Endothelial cell of umbilical vein (primary cell): Measurements from ENCODE around the gene MACROH2A1. TPM values are rescaled to one million over a fixed set of nuclear protein-coding genes. Genes with fewer than 3 reads are reported as not detected.

Source experiments
- BruUV-seq: library from RNA; stranded (reverse); fragments of 400-500 nt; replicated peaks from 2 replicates; lab custom pipeline; 2021; lab: Mats Ljungman, UMichigan
- CTCF ChIA-PET: fragments of 300-600, 350-600 bp; sonication (Branson Sonifier 250); formaldehyde crosslinking; loops from one replicate; lab custom pipeline; 2021; ENCODE audit warnings: antibody characterized with exemption, inconsistent platforms; lab: Charles Lee
- POLR2A ChIA-PET: fragments of 300-600, 350-600 bp; sonication (Branson Sonifier 250); formaldehyde crosslinking; loops from one replicate; lab custom pipeline; 2021; ENCODE audit warnings: antibody characterized with exemption, inconsistent platforms; lab: Charles Lee
- DNase-seq: peaks from one replicate; pipeline ENCODE4 v3.0.0-alpha.2; 2011; ENCODE audit warnings: low read depth, low spot score
- FAIRE-seq: peaks from 2 replicates; lab custom pipeline; 2011; peaks lifted over from hg19 to GRCh38; lab: Jason Lieb, UNC
- H2AFZ ChIP-seq: 2 replicates; pipeline ENCODE4 v1.6.0; 2012; ENCODE audit warnings: low read depth, low read length, control low read depth, inconsistent platforms
- H3K27ac ChIP-seq: 2 replicates; pipeline ENCODE4 v1.5.1; 2011; ENCODE audit warnings: low read depth, mild to moderate bottlenecking, control low read depth, low read length, moderate library complexity; ENCODE audit not compliant: insufficient read depth
- H3K27me3 ChIP-seq, 2 experiments: 2 replicates each; pipeline versions ENCODE4 v1.6.0 to v1.6.1; 2011; ENCODE audit warnings: low read length in 2 of 2, mixed read lengths in 1 of 2; ENCODE audit not compliant: control insufficient read depth in 2 of 2, insufficient read depth in 2 of 2
- H3K36me3 ChIP-seq, 2 experiments: 2 replicates in 1 of 2; 3 replicates in 1 of 2; pipeline ENCODE4 v1.5.1; 2011; ENCODE audit warnings: low read length in 2 of 2, mild to moderate bottlenecking in 1 of 2, moderate library complexity in 1 of 2; ENCODE audit not compliant: control insufficient read depth in 2 of 2, insufficient read depth in 2 of 2; ENCODE audit errors: extremely low read depth in 1 of 2
- H3K4me1 ChIP-seq: 3 replicates; pipeline ENCODE4 v1.5.1; 2011; ENCODE audit warnings: mild to moderate bottlenecking, low read length; ENCODE audit not compliant: control insufficient read depth, insufficient read depth; ENCODE audit errors: extremely low read depth
- H3K4me2 ChIP-seq: 2 replicates; pipeline ENCODE4 v1.6.1; 2011; ENCODE audit warnings: low read length, control low read depth, mixed read lengths; ENCODE audit not compliant: insufficient read depth
- H3K4me3 ChIP-seq, 3 experiments: fragments of 200-600 bp in 1 of 3; sonication (generic), shearing (Covaris generic) in 1 of 3; replicated peaks in 1 of 3; 2 replicates each; pipeline ENCODE4 v1.5.1; 2011 to 2016; ENCODE audit warnings: control low read depth in 3 of 3, low read length in 3 of 3, mild to moderate bottlenecking in 2 of 3, inconsistent platforms in 1 of 3, low read depth in 1 of 3, moderate library complexity in 1 of 3; ENCODE audit not compliant: insufficient read depth in 1 of 3
- H3K79me2 ChIP-seq: 2 replicates; pipeline ENCODE4 v1.6.0; 2012; ENCODE audit warnings: low read length, inconsistent platforms; ENCODE audit not compliant: control insufficient read depth, insufficient read depth
- H3K9ac ChIP-seq: replicated peaks from 2 replicates; pipeline ENCODE3; 2011; ENCODE audit warnings: low read length, control low read depth; ENCODE audit not compliant: insufficient read depth; ENCODE audit errors: extremely low read depth
- H3K9me1 ChIP-seq: replicated peaks from 3 replicates; pipeline ENCODE4 v1.6.0; 2011; ENCODE audit warnings: mild to moderate bottlenecking, low read length; ENCODE audit not compliant: control insufficient read depth, insufficient read depth; ENCODE audit errors: extremely low read depth
- H3K9me3 ChIP-seq: replicated peaks from 2 replicates; pipeline ENCODE4 v1.5.1; 2012; ENCODE audit warnings: low read length, inconsistent platforms; ENCODE audit not compliant: control insufficient read depth, insufficient read depth
- H4K20me1 ChIP-seq: replicated peaks from 2 replicates; pipeline ENCODE3; 2011; ENCODE audit warnings: mild to moderate bottlenecking, low read length; ENCODE audit not compliant: control insufficient read depth, insufficient read depth; ENCODE audit errors: extremely low read depth
- EZH2 ChIP-seq: IDR thresholded peaks from 2 replicates; pipeline ENCODE4 v1.6.1; 2012; ENCODE audit warnings: borderline replicate concordance, low read depth, mild to moderate bottlenecking, moderate library complexity, low read length, inconsistent platforms; ENCODE audit not compliant: severe bottlenecking
- FOS ChIP-seq: IDR thresholded peaks from 2 replicates; pipeline ENCODE4 v1.6.1; 2011; ENCODE audit warnings: mild to moderate bottlenecking, low read length, moderate library complexity, borderline replicate concordance; ENCODE audit not compliant: insufficient read depth
- JUN ChIP-seq: IDR thresholded peaks from 2 replicates; pipeline ENCODE4 v1.6.1; 2011; ENCODE audit warnings: borderline replicate concordance, low read depth; ENCODE audit not compliant: insufficient read length, insufficient read depth
- MYC ChIP-seq: IDR thresholded peaks from one replicate; pipeline ENCODE4 v1.6.1; 2011; ENCODE audit warnings: mild to moderate bottlenecking, low read depth, low read length
- POLR2A ChIP-seq: IDR thresholded peaks from 2 replicates; pipeline ENCODE4 v1.6.1; 2012; ENCODE audit warnings: low read depth, mild to moderate bottlenecking, control low read depth, low read length
- dilution Hi-C: fragments of 300-500 bp; cut with MboI; formaldehyde crosslinking; loops from one replicate; pipeline ENCODE4 v1.15.0; 2019; ENCODE audit warnings: low sequenced_read_pairs; ENCODE audit not compliant: extremely low pct_ligation_motif_present
- intact Hi-C: fragments of 100-400 bp; cut with micrococcal nuclease; formaldehyde crosslinking; loops from one replicate; pipeline ENCODE4 v1.10.0; 2022
- polyA plus RNA-seq, 4 experiments: library from polyadenylated mRNA; depleted of rRNA in 3 of 4; stranded (reverse) in 3 of 4; unstranded in 1 of 4; fragments of >200 nt; gene quantifications; 2 replicates each; pipeline versions ENCODE4 v1.2.1 to v1.2.3, GENCODE V29; 2011 to 2012; ENCODE audit warnings: missing spikeins in 1 of 4
- total RNA-seq: library from RNA; stranded (reverse); gene quantifications from 2 replicates; pipeline ENCODE4 v1.2.3, GENCODE V29; 2021
- TF ChIP-seq, protein P1 (sequence below), 2 donors: IDR thresholded peaks; 1 replicate in 1 of 2; 2 replicates in 1 of 2; pipeline ENCODE4 v1.5.1; 2011; ENCODE audit warnings: low read length in 2 of 2, mild to moderate bottlenecking in 2 of 2, moderate library complexity in 2 of 2, control low read depth in 1 of 2, inconsistent platforms in 1 of 2, low read depth in 1 of 2; ENCODE audit not compliant: insufficient read depth in 1 of 2; ENCODE audit errors: extremely low read depth in 1 of 2
- TF ChIP-seq, protein P2 (sequence below): IDR thresholded peaks from 2 replicates; pipeline ENCODE4 v1.6.1; 2011; ENCODE audit not compliant: insufficient read depth, insufficient read length

The MACROH2A1 gene
- total and polyA plus RNA-seq, 2 donors (not counting 3 experiments of a cell fraction or from before 2014, with no cell fraction given): 89.3 to 147 TPM

DNA sequence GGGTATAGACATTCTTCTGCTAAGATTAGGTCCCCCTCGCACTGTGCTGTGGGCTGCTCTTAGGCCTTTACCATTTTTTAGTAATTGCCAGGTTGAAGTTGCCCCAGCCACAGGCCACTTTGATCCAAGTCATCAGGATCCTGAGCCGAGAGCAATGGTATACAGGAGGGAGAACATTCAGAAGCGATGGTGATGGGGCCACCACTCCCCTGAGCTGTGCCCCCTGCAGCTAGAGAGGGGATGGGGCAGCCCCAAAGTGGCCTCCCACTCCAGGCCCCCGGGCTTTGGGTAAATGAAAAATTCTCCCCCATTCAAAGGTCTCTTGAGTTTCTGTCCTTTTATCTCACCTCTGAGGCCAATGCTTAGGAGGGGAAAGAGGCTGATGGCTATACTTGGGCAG, 59.4 kb downstream of the MACROH2A1 start:
- H3K4me2 ChIP-seq: no peak overlapping the region

More for the DNA sequence above, 59.4 kb downstream of the MACROH2A1 start:
- Histone ChIP-seq H3K4me3 (no peak overlapping the region), H3K9me1 (no peaks in the 10 kb centered on the region), H3K27me3 (no peaks in the 10 kb centered on the region), H3K27ac (no peak overlapping the region), H2AFZ (no peak overlapping the region), H4K20me1 (no peaks in the 10 kb centered on the region), H3K4me1 (no peaks in the 10 kb centered on the region), H3K9ac (no peak overlapping the region), H3K79me2 (no peaks in the 10 kb centered on the region), H3K9me3 (no peaks in the 10 kb centered on the region), H3K36me3 (peaks cover 6 to 72% of the 10 kb centered on the region in 2 experiments)
- dilution Hi-C loops (no loop called here), intact Hi-C loops (loop anchor here (10.0 kb wide), 1 partner anchor 385 kb away; no protein-coding TSS in a partner anchor)
- TF ChIP-seq FOS (no peak), MYC (no peak), JUN (no peak), POLR2A (no peak), EZH2 (no peak)
- TF ChIP-seq, protein P1, sequence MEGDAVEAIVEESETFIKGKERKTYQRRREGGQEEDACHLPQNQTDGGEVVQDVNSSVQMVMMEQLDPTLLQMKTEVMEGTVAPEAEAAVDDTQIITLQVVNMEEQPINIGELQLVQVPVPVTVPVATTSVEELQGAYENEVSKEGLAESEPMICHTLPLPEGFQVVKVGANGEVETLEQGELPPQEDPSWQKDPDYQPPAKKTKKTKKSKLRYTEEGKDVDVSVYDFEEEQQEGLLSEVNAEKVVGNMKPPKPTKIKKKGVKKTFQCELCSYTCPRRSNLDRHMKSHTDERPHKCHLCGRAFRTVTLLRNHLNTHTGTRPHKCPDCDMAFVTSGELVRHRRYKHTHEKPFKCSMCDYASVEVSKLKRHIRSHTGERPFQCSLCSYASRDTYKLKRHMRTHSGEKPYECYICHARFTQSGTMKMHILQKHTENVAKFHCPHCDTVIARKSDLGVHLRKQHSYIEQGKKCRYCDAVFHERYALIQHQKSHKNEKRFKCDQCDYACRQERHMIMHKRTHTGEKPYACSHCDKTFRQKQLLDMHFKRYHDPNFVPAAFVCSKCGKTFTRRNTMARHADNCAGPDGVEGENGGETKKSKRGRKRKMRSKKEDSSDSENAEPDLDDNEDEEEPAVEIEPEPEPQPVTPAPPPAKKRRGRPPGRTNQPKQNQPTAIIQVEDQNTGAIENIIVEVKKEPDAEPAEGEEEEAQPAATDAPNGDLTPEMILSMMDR (IDR thresholded peaks at IDR 0.05; ENCODE audit: extremely low read depth in 1 of 2, insufficient read depth in 1 of 2, low read depth in 1 of 2, low read length in 2 of 2): no peak
- TF ChIP-seq, protein P2, sequence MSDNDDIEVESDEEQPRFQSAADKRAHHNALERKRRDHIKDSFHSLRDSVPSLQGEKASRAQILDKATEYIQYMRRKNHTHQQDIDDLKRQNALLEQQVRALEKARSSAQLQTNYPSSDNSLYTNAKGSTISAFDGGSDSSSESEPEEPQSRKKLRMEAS: no peak
- FAIRE-seq: no peak
- no TSS peak for BruUV-seq
- no peak for DNase-seq
- POLR2A ChIA-PET: no interaction called here
- CTCF ChIA-PET: interaction anchor here (2.8 kb wide), 1 partner anchor 86 kb away, joined by 10 read pairs; no protein-coding TSS in a partner anchor
